GM12878 (cell line): ENCODE results near the gene TSHZ3. TPM values are rescaled to one million over a fixed set of nuclear protein-coding genes. Genes with fewer than 3 reads are reported as not detected.

Source experiments
- ATAC-seq: fragments of 200-7000 bp; cut with Tn5 transposase; 3 replicates; pipeline ENCODE4 v1.9.1; 2020; ENCODE audit warnings: mild to moderate bottlenecking, moderate library complexity
- BruUV-seq: library from RNA; stranded (reverse); fragments of 400-500 nt; replicated peaks from 2 replicates; lab custom pipeline; 2021; lab: Mats Ljungman, UMichigan
- CTCF ChIA-PET: fragments of 300-600 bp; sonication (Branson Sonifier 250); formaldehyde crosslinking; extraction: SDS; loops from one replicate; lab custom pipeline; 2021; ENCODE audit warnings: inconsistent platforms; lab: Yijun Ruan, JAX
- POLR2A ChIA-PET: fragments of 350-600 bp; formaldehyde crosslinking; extraction: SDS; loops from one replicate; lab custom pipeline; 2021; ENCODE audit warnings: inconsistent platforms; lab: Charles Lee
- RAD21 ChIA-PET: fragments of 300-600 bp; sonication (Branson Sonifier 250); formaldehyde crosslinking; loops from one replicate; lab custom pipeline; 2023; ENCODE audit warnings: antibody characterized with exemption; ENCODE audit not compliant: unreplicated experiment; lab: Charles Lee
- SMC1A ChIA-PET: fragments of 300-600 bp; sonication (Branson Sonifier 250); formaldehyde crosslinking; loops from one replicate; lab custom pipeline; 2023; ENCODE audit not compliant: unreplicated experiment, uncharacterized antibody; lab: Charles Lee
- DNase-seq: peaks from one replicate; pipeline ENCODE4 v3.0.0-alpha.2; 2011; ENCODE audit warnings: low read depth, low spot score
- FAIRE-seq: peaks from 3 replicates; lab custom pipeline; 2011; peaks lifted over from hg19 to GRCh38; lab: Jason Lieb, UNC
- H2AFZ ChIP-seq: 2 replicates; pipeline ENCODE4 v1.6.0; 2011; ENCODE audit warnings: low read depth, low read length, control low read depth; ENCODE audit not compliant: control insufficient read depth
- H3K27ac ChIP-seq: 2 replicates; pipeline ENCODE4 v1.5.1; 2011; ENCODE audit warnings: control low read depth; ENCODE audit not compliant: control insufficient read depth, insufficient read depth
- H3K27me3 ChIP-seq, 2 experiments: replicated peaks in 1 of 2; 2 replicates each; pipeline versions ENCODE4 v1.6.0 to v1.6.1; 2011; ENCODE audit warnings: low read length in 1 of 2; ENCODE audit not compliant: control insufficient read depth in 2 of 2, insufficient read depth in 2 of 2
- H3K36me3 ChIP-seq, 2 experiments: 2 replicates each; pipeline ENCODE4 v1.5.1; 2011; ENCODE audit warnings: low read length in 1 of 2; ENCODE audit not compliant: control insufficient read depth in 2 of 2, insufficient read depth in 2 of 2
- H3K4me1 ChIP-seq: 2 replicates; pipeline ENCODE4 v1.6.1; 2011; ENCODE audit warnings: mild to moderate bottlenecking, low read length, moderate library complexity, mixed read lengths; ENCODE audit not compliant: control insufficient read depth, insufficient read depth
- H3K4me2 ChIP-seq: 2 replicates; pipeline ENCODE4 v1.6.0; 2011; ENCODE audit warnings: control low read depth; ENCODE audit not compliant: control insufficient read depth, insufficient read depth
- H3K4me3 ChIP-seq: fragments of 200-600 bp; sonication (generic); 2 replicates; pipeline ENCODE4 v1.5.1; 2016
- H3K79me2 ChIP-seq: 2 replicates; pipeline ENCODE4 v1.6.0; 2011; ENCODE audit warnings: low read length; ENCODE audit not compliant: control insufficient read depth, insufficient read depth
- H3K9ac ChIP-seq: 2 replicates; pipeline ENCODE4 v1.8.0; 2011; ENCODE audit warnings: low read length, control low read depth, mixed read lengths; ENCODE audit not compliant: control insufficient read depth, insufficient read depth
- H3K9me3 ChIP-seq: replicated peaks from 3 replicates; pipeline ENCODE4 v1.5.1; 2011; ENCODE audit warnings: mild to moderate bottlenecking, low read length; ENCODE audit not compliant: control insufficient read depth, insufficient read depth
- H4K20me1 ChIP-seq: 2 replicates; pipeline ENCODE4 v1.6.0; 2011; ENCODE audit not compliant: control insufficient read depth, insufficient read depth
- BCL11A ChIP-seq: IDR thresholded peaks from 2 replicates; pipeline ENCODE4 v1.6.1; 2011; ENCODE audit warnings: low read depth, low read length
- CTCF ChIP-seq, 3 experiments: IDR thresholded peaks in 2 of 3; conservative IDR thresholded peaks in 1 of 3; 2 replicates each; pipeline ENCODE4 v1.5.1; 2011; ENCODE audit warnings: low read depth in 3 of 3, low read length in 3 of 3, mild to moderate bottlenecking in 3 of 3, control low read depth in 2 of 3, moderate library complexity in 2 of 3, inconsistent platforms in 1 of 3, mixed read lengths in 1 of 3; ENCODE audit not compliant: control insufficient read depth in 2 of 3, insufficient read depth in 1 of 3; ENCODE audit errors: extremely low read depth in 1 of 3
- GABPA ChIP-seq: IDR thresholded peaks from 2 replicates; pipeline ENCODE4 v1.6.1; 2014; ENCODE audit warnings: antibody characterized with exemption, low read depth, mild to moderate bottlenecking, inconsistent platforms
- JUND ChIP-seq: IDR thresholded peaks from 2 replicates; pipeline ENCODE4 v1.6.1; 2012; ENCODE audit warnings: low read depth, mild to moderate bottlenecking, low read length, improper control_type of control experiment, moderate library complexity
- NFXL1 ChIP-seq: fragments of 450-650 bp; IDR thresholded peaks from 2 replicates; pipeline ENCODE4 v1.6.1; 2017; ENCODE audit warnings: antibody characterized with exemption, mild to moderate bottlenecking, borderline replicate concordance
- PML ChIP-seq: IDR thresholded peaks from 2 replicates; pipeline ENCODE4 v1.6.1; 2012; ENCODE audit warnings: low read length, inconsistent platforms
- POLR2AphosphoS2 ChIP-seq: IDR thresholded peaks from 2 replicates; pipeline ENCODE4 v1.6.1; 2011; ENCODE audit warnings: low read depth, mild to moderate bottlenecking, low read length, improper control_type of control experiment, moderate library complexity
- RUNX3 ChIP-seq: IDR thresholded peaks from 2 replicates; pipeline ENCODE4 v1.6.1; 2012; ENCODE audit warnings: low read length, inconsistent platforms
- SMAD1 ChIP-seq: fragments of 450-650 bp; IDR thresholded peaks from 2 replicates; pipeline ENCODE4 v1.6.1; 2018; ENCODE audit warnings: mild to moderate bottlenecking, low read depth; ENCODE audit not compliant: partially characterized antibody
- SPI1 ChIP-seq: IDR thresholded peaks from 2 replicates; pipeline ENCODE4 v1.6.1; 2011; ENCODE audit warnings: low read depth, mild to moderate bottlenecking, low read length, moderate library complexity, borderline replicate concordance; ENCODE audit not compliant: insufficient read depth
- WRNIP1 ChIP-seq: IDR thresholded peaks from 2 replicates; pipeline ENCODE4 v1.6.1; 2011; ENCODE audit warnings: low read depth, low read length, improper control_type of control experiment, borderline replicate concordance
- YBX1 ChIP-seq: fragments of 450-650 bp; IDR thresholded peaks from 2 replicates; pipeline ENCODE4 v1.6.1; 2016; ENCODE audit warnings: antibody characterized with exemption
- ZNF217 ChIP-seq: fragments of 450-650 bp; IDR thresholded peaks from 2 replicates; pipeline ENCODE4 v1.6.1; 2017; ENCODE audit warnings: antibody characterized with exemption, mild to moderate bottlenecking
- WGBS: methylation state at CpG from one replicate; pipeline ENCODE4 v1.1.6; 2016; ENCODE audit warnings: low lambda C conversion rate; ENCODE audit not compliant: insufficient replicate concordance, insufficient coverage; ENCODE audit errors: missing lambda C conversion rate; 5-methylcytosine and 5-hydroxymethylcytosine counted together
- in situ Hi-C: fragments of 300-500 bp; cut with MboI; formaldehyde crosslinking; loops from 9 replicates; pipeline ENCODE4 v1.14.3; 2018; ENCODE audit warnings: mixed read lengths
- intact Hi-C: fragments of 100-400 bp; cut with micrococcal nuclease; formaldehyde crosslinking; loops from one replicate; pipeline ENCODE4 v1.14.2; 2022; ENCODE audit not compliant: unreplicated experiment
- polyA plus RNA-seq, 11 experiments: library from polyadenylated mRNA; depleted of rRNA in 4 of 11; unstranded in 6 of 11; stranded (reverse) in 5 of 11; fragments of >200 nt; fragmentation: Nextera tagmentation in 4 of 11; fragmentation: Illumina TruSeq in 1 of 11; extraction: Ambion mirVana in 4 of 11; extraction: Trizol in 1 of 11; gene quantifications; 1 replicate in 1 of 11; 2 replicates in 10 of 11; pipeline versions ENCODE4 v1.2.1 to v1.2.3, GENCODE V29; 2011 to 2016; ENCODE audit warnings: inconsistent platforms in 2 of 11, missing spikeins in 2 of 11, low read depth in 1 of 11
- total RNA-seq, 4 experiments: library from RNA; depleted of rRNA in 3 of 4; stranded (reverse); fragments of >200 nt in 3 of 4; fragmentation: Illumina TruSeq in 1 of 4; extraction: Trizol in 1 of 4; gene quantifications; 2 replicates each; pipeline versions ENCODE4 v1.2.1 to v1.2.3, GENCODE V29; 2013 to 2021

Gene TSHZ3
- total and polyA plus RNA-seq, 10 of the 15 experiments (the other 5 are each of a cell fraction or from before 2014, with no cell fraction given) = 0.23 TPM; not detected in 9

- no peak for DNase-seq
- no peak overlapping the region for H2AFZ ChIP-seq
- no peak for ATAC-seq
- no TSS peak for BruUV-seq
- in situ Hi-C loops (no loop called here), intact Hi-C loops (no loop called here)
- H3K27ac ChIP-seq = no peak overlapping the region
- 71% methylated on average over 10 of the region's 10 CpGs for WGBS
- no peaks in the 10 kb centered on the region for H3K36me3 ChIP-seq
- ChIA-PET RAD21 (no interaction called here), POLR2A (no interaction called here), CTCF (no interaction called here), SMC1A (no interaction called here)
- H3K27me3 ChIP-seq = no peaks in the 10 kb centered on the region
- no peaks in the 10 kb centered on the region for H3K79me2 ChIP-seq
- H3K4me3 ChIP-seq = no peak overlapping the region
- H3K9ac ChIP-seq = no peak overlapping the region
- no peaks in the 10 kb centered on the region for H4K20me1 ChIP-seq
- no peak overlapping the region for H3K4me2 ChIP-seq
- no peaks in the 10 kb centered on the region; the same call in 2 of the 3 replicates for H3K9me3 ChIP-seq
- no peak for TF ChIP-seq JUND
- no peak for TF ChIP-seq SPI1
- no peak for TF ChIP-seq PML
- TF ChIP-seq RUNX3 = no peak
- no peak for TF ChIP-seq WRNIP1
- TF ChIP-seq ZNF217 = no peak
- TF ChIP-seq YBX1 = no peak
- no peak for TF ChIP-seq NFXL1
- no peak for TF ChIP-seq SMAD1
- TF ChIP-seq BCL11A = no peak
- no peak for TF ChIP-seq POLR2AphosphoS2
- no peak for TF ChIP-seq GABPA
- TF ChIP-seq CTCF (IDR thresholded peaks at IDR 0.05 in 2 of 3, conservative IDR thresholded peaks at IDR 0.05 in 1 of 3; ENCODE audit: control insufficient read depth in 2 of 3, extremely low read depth in 1 of 3, insufficient read depth in 1 of 3, low read depth in 3 of 3, low read length in 3 of 3) = no peak
- no peaks in the 10 kb centered on the region for H3K4me1 ChIP-seq
- no peak for FAIRE-seq
These were observed 35.1 kb downstream of the TSHZ3 start for GRCh38 chr19:31314156-31314555.
